IMR-90 (cell line): ENCODE results near the gene CNIH2.

Source experiments
- BHLHE40 ChIP-seq: fragments of 150-350 bp; IDR thresholded peaks from 2 replicates; pipeline ENCODE4 v1.6.1; 2016; ENCODE audit warnings: mild to moderate bottlenecking, low read depth, low read length
- CEBPB ChIP-seq: IDR thresholded peaks from 2 replicates; pipeline ENCODE4 v1.6.1; 2012; ENCODE audit warnings: low read depth, low read length, improper control_type of control experiment
- TF ChIP-seq, protein P1 (sequence below): conservative IDR thresholded peaks from 2 replicates; pipeline ENCODE4 v1.5.1; 2012; ENCODE audit warnings: mild to moderate bottlenecking, low read depth, low read length, improper control_type of control experiment

DNA sequence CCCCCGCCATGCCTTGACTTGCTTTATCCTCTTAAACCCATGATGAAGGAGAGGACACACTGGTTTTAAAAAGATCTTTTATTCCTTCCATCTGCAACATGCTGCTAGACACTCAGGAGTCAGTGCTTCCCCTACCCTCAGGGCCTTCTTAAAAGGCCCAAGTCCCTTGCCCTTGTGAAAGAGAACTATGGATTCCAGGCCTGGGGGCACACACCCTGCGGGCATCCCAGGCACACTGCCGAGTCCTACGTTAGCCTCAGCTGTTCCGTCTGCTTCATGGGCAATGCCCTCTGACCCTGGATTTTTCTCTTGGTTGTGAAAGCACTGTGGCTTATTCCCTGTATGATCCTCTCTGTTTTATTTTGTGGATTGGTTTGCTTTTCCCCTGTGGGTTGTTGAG is 44.7 kb upstream of the CNIH2 start:
- no peak for TF ChIP-seq BHLHE40
- TF ChIP-seq, protein P1, sequence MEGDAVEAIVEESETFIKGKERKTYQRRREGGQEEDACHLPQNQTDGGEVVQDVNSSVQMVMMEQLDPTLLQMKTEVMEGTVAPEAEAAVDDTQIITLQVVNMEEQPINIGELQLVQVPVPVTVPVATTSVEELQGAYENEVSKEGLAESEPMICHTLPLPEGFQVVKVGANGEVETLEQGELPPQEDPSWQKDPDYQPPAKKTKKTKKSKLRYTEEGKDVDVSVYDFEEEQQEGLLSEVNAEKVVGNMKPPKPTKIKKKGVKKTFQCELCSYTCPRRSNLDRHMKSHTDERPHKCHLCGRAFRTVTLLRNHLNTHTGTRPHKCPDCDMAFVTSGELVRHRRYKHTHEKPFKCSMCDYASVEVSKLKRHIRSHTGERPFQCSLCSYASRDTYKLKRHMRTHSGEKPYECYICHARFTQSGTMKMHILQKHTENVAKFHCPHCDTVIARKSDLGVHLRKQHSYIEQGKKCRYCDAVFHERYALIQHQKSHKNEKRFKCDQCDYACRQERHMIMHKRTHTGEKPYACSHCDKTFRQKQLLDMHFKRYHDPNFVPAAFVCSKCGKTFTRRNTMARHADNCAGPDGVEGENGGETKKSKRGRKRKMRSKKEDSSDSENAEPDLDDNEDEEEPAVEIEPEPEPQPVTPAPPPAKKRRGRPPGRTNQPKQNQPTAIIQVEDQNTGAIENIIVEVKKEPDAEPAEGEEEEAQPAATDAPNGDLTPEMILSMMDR = no peak
- TF ChIP-seq CEBPB = no peak
